Activated CD4-positive, alpha-beta memory T cell treated with anti-CD3 and anti-CD28 coated beads for 36 hours (primary cell): Measurements from ENCODE around the gene CDK6. TPM values are rescaled to one million over a fixed set of nuclear protein-coding genes. Genes with fewer than 3 reads are reported as not detected.
A peak's percentile ranks its signal among the peaks of the same experiment; 100 is the strongest.
"Not testable (repeated sequence)": the region's sequence is repeated elsewhere in the genome, so short reads cannot be mapped to it uniquely, and the experiment has no call there.

ENCODE experiments used
- CTCF ChIA-PET: fragments of 350-600 bp; sonication (Branson Sonifier 250); formaldehyde crosslinking; loops from one replicate; lab custom pipeline; 2021; ENCODE audit warnings: antibody characterized with exemption, inconsistent platforms; lab: Charles Lee
- POLR2A ChIA-PET: fragments of 350-600 bp; sonication (Branson Sonifier 250); formaldehyde crosslinking; loops from one replicate; lab custom pipeline; 2021; ENCODE audit warnings: antibody characterized with exemption; lab: Charles Lee
- DNase-seq: peaks from one replicate; pipeline ENCODE4 v3.0.0-alpha.2; 2020
- H3K27ac Mint-ChIP-seq: one replicate; pipeline ENCODE4 v1.8.0; 2021; ENCODE audit warnings: mixed read lengths
- H3K27me3 Mint-ChIP-seq: one replicate; pipeline ENCODE4 v1.8.0; 2021; ENCODE audit warnings: mixed read lengths
- H3K36me3 Mint-ChIP-seq: one replicate; pipeline ENCODE4 v1.8.0; 2021; ENCODE audit warnings: mixed read lengths
- H3K4me1 Mint-ChIP-seq: one replicate; pipeline ENCODE4 v1.8.0; 2021; ENCODE audit warnings: low read depth, mixed read lengths
- H3K4me3 Mint-ChIP-seq: one replicate; pipeline ENCODE4 v1.8.0; 2021; ENCODE audit warnings: mild to moderate bottlenecking, mixed read lengths
- H3K9me3 Mint-ChIP-seq: one replicate; pipeline ENCODE4 v1.8.0; 2021; ENCODE audit warnings: mixed read lengths
- intact Hi-C: fragments of 100-400 bp; cut with micrococcal nuclease; formaldehyde crosslinking; loops from one replicate; pipeline ENCODE4 v1.15.1; 2023
- total RNA-seq, 2 experiments: library from RNA; stranded (reverse); gene quantifications; one replicate each; pipeline ENCODE4 v1.2.3, GENCODE V29; 2021

The CDK6 gene
- total RNA-seq, 2 experiments from 2014 or later: 131 to 132 TPM

GRCh38 chr7:92768501-92769393, 67.6 kb downstream of the CDK6 start:
- H3K4me3 Mint-ChIP-seq: peak overlapping the region; percentile 48
- H3K27ac Mint-ChIP-seq: peak overlapping the region; percentile 83
- H3K9me3 Mint-ChIP-seq: no peaks in the 10 kb centered on the region
- intact Hi-C loops: loop anchor here (1.0 to 5.0 kb wide), 11 partner anchors 16 to 268 kb away; no protein-coding TSS in a partner anchor
- peaks cover 72% of the 10 kb centered on the region for H3K4me1 Mint-ChIP-seq
- peaks cover 48% of the 10 kb centered on the region for H3K36me3 Mint-ChIP-seq
- no peaks in the 10 kb centered on the region for H3K27me3 Mint-ChIP-seq
- POLR2A ChIA-PET: interaction anchor here (0.8 to 1.4 kb wide), 4 partner anchors 38 to 64 kb away, joined by 3 to 5 read pairs (median 3); no protein-coding TSS in a partner anchor
- CTCF ChIA-PET: interaction anchor here (0.9 to 1.2 kb wide), 3 partner anchors 13 to 40 kb away, joined by 3 to 4 read pairs (median 3); no protein-coding TSS in a partner anchor
- DNase-seq: peak; percentile 64

- H3K4me3 Mint-ChIP-seq: no peak overlapping the region
- no peaks in the 10 kb centered on the region for H3K9me3 Mint-ChIP-seq
- H3K4me1 Mint-ChIP-seq: peaks cover 67% of the 10 kb centered on the region
- H3K27me3 Mint-ChIP-seq: no peaks in the 10 kb centered on the region
- H3K36me3 Mint-ChIP-seq: peaks cover 39% of the 10 kb centered on the region
- POLR2A ChIA-PET: interaction anchor here (0.8 to 1.7 kb wide), 4 partner anchors 27 to 69 kb away, joined by 3 to 6 read pairs (median 4); partner anchors contain the start of gene CDK6
- intact Hi-C loops: loop anchor here (5.0 kb wide), 1 partner anchor 75 kb away; no protein-coding TSS in a partner anchor
- DNase-seq: no peak
- CTCF ChIA-PET: interaction anchor here (0.7 to 2.4 kb wide), 3 partner anchors 65 to 179 kb away, joined by 3 to 9 read pairs (median 4); no protein-coding TSS in a partner anchor
- H3K27ac Mint-ChIP-seq: peak overlapping the region; percentile 83
These were observed 68.9 kb downstream of the CDK6 start for GRCh38 chr7:92767437-92767836.

GRCh38 chr7:92766461-92767003, 69.8 kb downstream of the CDK6 start:
- peak overlapping the region; percentile 83 for H3K27ac Mint-ChIP-seq
- CTCF ChIA-PET: interaction anchor here (0.7 to 2.4 kb wide), 3 partner anchors 32 to 178 kb away, joined by 3 to 9 read pairs (median 3); no protein-coding TSS in a partner anchor
- H3K36me3 Mint-ChIP-seq: peaks cover 42% of the 10 kb centered on the region
- H3K27me3 Mint-ChIP-seq: no peaks in the 10 kb centered on the region
- no peak for DNase-seq
- H3K4me1 Mint-ChIP-seq: peaks cover 73% of the 10 kb centered on the region
- POLR2A ChIA-PET: interaction anchor here (1.0 to 1.7 kb wide), 5 partner anchors 12 to 70 kb away, joined by 4 to 6 read pairs (median 5); partner anchors contain the start of gene CDK6
- H3K4me3 Mint-ChIP-seq: peak overlapping the region; percentile 10
- intact Hi-C loops: loop anchor here (5.0 kb wide), 1 partner anchor 74 kb away; no protein-coding TSS in a partner anchor
- H3K9me3 Mint-ChIP-seq: no peaks in the 10 kb centered on the region

- peaks cover 45% of the 10 kb centered on the region for H3K36me3 Mint-ChIP-seq
- ChIA-PET POLR2A (interaction anchor here (0.9 to 1.6 kb wide), 4 partner anchors 11 to 82 kb away, joined by 3 to 6 read pairs (median 4); no protein-coding TSS in a partner anchor), CTCF (interaction anchor here (2.4 kb wide), 1 partner anchor 67 kb away, joined by 9 read pairs; no protein-coding TSS in a partner anchor)
- DNase-seq: no peak
- peaks cover 74% of the 10 kb centered on the region for H3K4me1 Mint-ChIP-seq
- no peak overlapping the region for H3K4me3 Mint-ChIP-seq
- H3K9me3 Mint-ChIP-seq: no peaks in the 10 kb centered on the region
- H3K27me3 Mint-ChIP-seq: no peaks in the 10 kb centered on the region
- H3K27ac Mint-ChIP-seq: peak overlapping the region; percentile 18
- intact Hi-C loops: loop anchor here (5.0 kb wide), 1 partner anchor 73 kb away; no protein-coding TSS in a partner anchor
These were observed 70.6 kb downstream of the CDK6 start for GRCh38 chr7:92765725-92766124.

- peak overlapping the region; percentile 6 for H3K27ac Mint-ChIP-seq
- H3K36me3 Mint-ChIP-seq: peaks cover 43% of the 10 kb centered on the region
- ChIA-PET CTCF (no interaction called here), POLR2A (no interaction called here)
- intact Hi-C loops: no loop called here
- H3K9me3 Mint-ChIP-seq: no peaks in the 10 kb centered on the region
- H3K4me1 Mint-ChIP-seq: peaks cover 58% of the 10 kb centered on the region
- DNase-seq: no peak
- no peaks in the 10 kb centered on the region for H3K27me3 Mint-ChIP-seq
- no peak overlapping the region for H3K4me3 Mint-ChIP-seq
These were observed 72.5 kb downstream of the CDK6 start for GRCh38 chr7:92763636-92764423.

GRCh38 chr7:92762851-92763250, 73.5 kb downstream of the CDK6 start:
- DNase-seq: no peak
- CTCF ChIA-PET: no interaction called here
- Mint-ChIP-seq H3K4me1 (peaks cover 53% of the 10 kb centered on the region), H3K27ac (no peak overlapping the region), H3K36me3 (peaks cover 47% of the 10 kb centered on the region), H3K9me3 (no peaks in the 10 kb centered on the region), H3K27me3 (no peaks in the 10 kb centered on the region), H3K4me3 (no peak overlapping the region)
- intact Hi-C loops: no loop called here
- POLR2A ChIA-PET: interaction anchor here (1.0 kb wide), 1 partner anchor 51 kb away, joined by 3 read pairs; no protein-coding TSS in a partner anchor

- Mint-ChIP-seq H3K4me3 (no peak overlapping the region), H3K9me3 (no peaks in the 10 kb centered on the region), H3K4me1 (peaks cover 40% of the 10 kb centered on the region), H3K36me3 (peaks cover 49% of the 10 kb centered on the region), H3K27ac (peak overlapping the region; percentile 65), H3K27me3 (no peaks in the 10 kb centered on the region)
- intact Hi-C loops: no loop called here
- ChIA-PET POLR2A (interaction anchor here (0.6 to 0.7 kb wide), 2 partner anchors 13 to 31 kb away, joined by 4 to 5 read pairs; no protein-coding TSS in a partner anchor), CTCF (interaction anchor here (0.6 kb wide), 1 partner anchor 12 kb away, joined by 4 read pairs; no protein-coding TSS in a partner anchor)
- DNase-seq: no peak
These were observed 74.8 kb downstream of the CDK6 start for GRCh38 chr7:92761391-92762097.

GRCh38 chr7:92758796-92759431, 77.5 kb downstream of the CDK6 start:
- CTCF ChIA-PET: no interaction called here
- peaks cover 47% of the 10 kb centered on the region for H3K36me3 Mint-ChIP-seq
- no peaks in the 10 kb centered on the region for H3K27me3 Mint-ChIP-seq
- intact Hi-C loops: no loop called here
- H3K4me3 Mint-ChIP-seq: no peak overlapping the region
- no peak overlapping the region for H3K27ac Mint-ChIP-seq
- peaks cover 36% of the 10 kb centered on the region for H3K4me1 Mint-ChIP-seq
- no peaks in the 10 kb centered on the region for H3K9me3 Mint-ChIP-seq
- DNase-seq: no peak
- POLR2A ChIA-PET: no interaction called here

GRCh38 chr7:92757311-92757910, 79.0 kb downstream of the CDK6 start:
- DNase-seq, H3K27me3 Mint-ChIP-seq, H3K4me3 Mint-ChIP-seq, H3K9me3 Mint-ChIP-seq, POLR2A ChIA-PET, CTCF ChIA-PET, intact Hi-C loops: not testable (repeated sequence)
- Mint-ChIP-seq H3K27ac (peak overlapping the region; percentile 19), H3K36me3 (peaks cover 51% of the 10 kb centered on the region), H3K4me1 (peaks cover 42% of the 10 kb centered on the region)

- CTCF ChIA-PET: no interaction called here
- POLR2A ChIA-PET: no interaction called here
- Mint-ChIP-seq H3K9me3 (no peaks in the 10 kb centered on the region), H3K4me1 (peaks cover 43% of the 10 kb centered on the region), H3K27me3 (no peaks in the 10 kb centered on the region), H3K4me3 (no peak overlapping the region), H3K36me3 (peaks cover 43% of the 10 kb centered on the region), H3K27ac (no peak overlapping the region)
- no peak for DNase-seq
- intact Hi-C loops: no loop called here
These were observed 80.7 kb downstream of the CDK6 start for GRCh38 chr7:92755680-92756079.
